HEK293 (cell line): ENCODE results near the gene TMEM259.

Experiments used
- CTCF ChIA-PET: fragments of 350-600 bp; formaldehyde crosslinking; extraction: SDS; loops from one replicate; lab custom pipeline; 2021; ENCODE audit warnings: antibody characterized with exemption; lab: Yijun Ruan, JAX
- POLR2A ChIA-PET: fragments of 300-600 bp; formaldehyde crosslinking; extraction: SDS; loops from one replicate; lab custom pipeline; 2020; ENCODE audit warnings: antibody characterized with exemption, inconsistent platforms; lab: Yijun Ruan, JAX
- H3K27ac ChIP-seq: fragments of 200-500 bp; sonication (Bioruptor generic); 2 replicates; pipeline ENCODE4 v1.5.1; 2014; ENCODE audit warnings: low read depth, low read length, control low read depth, inconsistent platforms; ENCODE audit errors: extremely low read depth
- H3K36me3 ChIP-seq, 2 experiments: fragments of 200-500 bp in 1 of 2; sonication (Bioruptor generic) in 1 of 2; 1 replicate in 1 of 2; 2 replicates in 1 of 2; pipeline ENCODE4 v1.5.1; 2014 to 2017; ENCODE audit warnings: inconsistent platforms in 2 of 2, low read length in 2 of 2; ENCODE audit not compliant: control insufficient read depth in 2 of 2, insufficient read depth in 1 of 2
- H3K4me1 ChIP-seq: fragments of 200-500 bp; sonication (Bioruptor generic); 2 replicates; pipeline ENCODE4 v1.5.1; 2014; ENCODE audit warnings: mild to moderate bottlenecking, low read length, inconsistent platforms; ENCODE audit not compliant: control insufficient read depth, insufficient read depth
- H3K4me3 ChIP-seq: 2 replicates; pipeline ENCODE4 v1.5.1; 2011; ENCODE audit warnings: low read depth, mild to moderate bottlenecking, control low read depth, low read length, moderate library complexity
- H3K9me3 ChIP-seq: fragments of 200-500 bp; sonication (Bioruptor generic); 2 replicates; pipeline ENCODE4 v1.5.1; 2014; ENCODE audit warnings: low read depth, low read length, inconsistent platforms; ENCODE audit not compliant: control insufficient read depth, insufficient read depth
- BCL11A ChIP-seq: fragments of 450-650 bp; formaldehyde crosslinking; IDR thresholded peaks from 2 replicates; pipeline ENCODE4 v1.5.1; 2016; ENCODE audit warnings: low read depth, missing biosample characterization, missing genetic modification characterization
- BCL11B ChIP-seq: fragments of 450-650 bp; formaldehyde crosslinking; IDR thresholded peaks from 2 replicates; pipeline ENCODE4 v1.5.1; 2016; ENCODE audit warnings: low read depth, missing biosample characterization, missing genetic modification characterization
- GLI4 ChIP-seq: fragments of 450-650 bp; formaldehyde crosslinking; IDR thresholded peaks from 2 replicates; pipeline ENCODE4 v1.5.1; 2016; ENCODE audit warnings: missing biosample characterization, missing genetic modification characterization
- INSM2 ChIP-seq: fragments of 450-650 bp; formaldehyde crosslinking; IDR thresholded peaks from 2 replicates; pipeline ENCODE4 v1.5.1; 2016; ENCODE audit warnings: missing biosample characterization, missing genetic modification characterization
- KLF10 ChIP-seq: fragments of 450-650 bp; IDR thresholded peaks from 2 replicates; pipeline ENCODE4 v1.5.1; 2018; ENCODE audit warnings: missing biosample characterization, mild to moderate bottlenecking, missing genetic modification characterization
- KLF8 ChIP-seq: fragments of 450-650 bp; formaldehyde crosslinking; IDR thresholded peaks from 2 replicates; pipeline ENCODE4 v1.5.1; 2016; ENCODE audit warnings: missing biosample characterization, missing genetic modification characterization
- KLF9 ChIP-seq: fragments of 450-650 bp; formaldehyde crosslinking; IDR thresholded peaks from 2 replicates; pipeline ENCODE4 v1.5.1; 2016; ENCODE audit warnings: missing biosample characterization, missing genetic modification characterization, low read depth
- OVOL3 ChIP-seq: fragments of 450-650 bp; formaldehyde crosslinking; IDR thresholded peaks from 2 replicates; pipeline ENCODE4 v1.5.1; 2016; ENCODE audit warnings: missing biosample characterization, missing genetic modification characterization
- PATZ1 ChIP-seq: fragments of 450-650 bp; formaldehyde crosslinking; IDR thresholded peaks from 2 replicates; pipeline ENCODE4 v1.5.1; 2016; ENCODE audit warnings: missing biosample characterization, missing genetic modification characterization
- TRIM28 ChIP-seq: IDR thresholded peaks from 2 replicates; pipeline ENCODE4 v1.6.1; 2011; ENCODE audit warnings: low read length, control low read depth, borderline replicate concordance
- WT1 ChIP-seq: fragments of 450-650 bp; formaldehyde crosslinking; IDR thresholded peaks from 2 replicates; pipeline ENCODE4 v1.5.1; 2016; ENCODE audit warnings: missing biosample characterization, missing genetic modification characterization
- ZBTB48 ChIP-seq: fragments of 450-650 bp; formaldehyde crosslinking; IDR thresholded peaks from 2 replicates; pipeline ENCODE4 v1.5.1; 2016; ENCODE audit warnings: missing biosample characterization, missing genetic modification characterization
- ZBTB49 ChIP-seq: fragments of 450-650 bp; formaldehyde crosslinking; IDR thresholded peaks from 2 replicates; pipeline ENCODE4 v1.5.1; 2016; ENCODE audit warnings: missing biosample characterization, missing genetic modification characterization, low read depth
- ZNF121 ChIP-seq: fragments of 450-650 bp; formaldehyde crosslinking; IDR thresholded peaks from 2 replicates; pipeline ENCODE4 v1.5.1; 2016; ENCODE audit warnings: missing biosample characterization, missing genetic modification characterization
- ZNF155 ChIP-seq: fragments of 450-650 bp; formaldehyde crosslinking; IDR thresholded peaks from 2 replicates; pipeline ENCODE4 v1.5.1; 2016; ENCODE audit warnings: missing biosample characterization, missing genetic modification characterization
- ZNF280C ChIP-seq: fragments of 450-650 bp; formaldehyde crosslinking; IDR thresholded peaks from 2 replicates; pipeline ENCODE4 v1.5.1; 2016; ENCODE audit warnings: missing biosample characterization, missing genetic modification characterization
- ZNF341 ChIP-seq: fragments of 450-650 bp; formaldehyde crosslinking; IDR thresholded peaks from 2 replicates; pipeline ENCODE4; 2016; ENCODE audit warnings: low read depth, missing biosample characterization, missing genetic modification characterization
- ZNF398 ChIP-seq: fragments of 450-650 bp; formaldehyde crosslinking; IDR thresholded peaks from 2 replicates; pipeline ENCODE4 v1.5.1; 2017; ENCODE audit warnings: missing biosample characterization, missing genetic modification characterization
- ZNF513 ChIP-seq: fragments of 450-650 bp; IDR thresholded peaks from 2 replicates; pipeline ENCODE4 v1.5.1; 2018; ENCODE audit warnings: missing biosample characterization, missing genetic modification characterization
- ZNF548 ChIP-seq: fragments of 450-650 bp; formaldehyde crosslinking; IDR thresholded peaks from 2 replicates; pipeline ENCODE4 v1.5.1; 2016; ENCODE audit warnings: missing biosample characterization, missing genetic modification characterization
- ZNF600 ChIP-seq: fragments of 450-650 bp; formaldehyde crosslinking; IDR thresholded peaks from 2 replicates; pipeline ENCODE4 v1.5.1; 2016; ENCODE audit warnings: missing biosample characterization, missing genetic modification characterization
- ZNF76 ChIP-seq: fragments of 450-650 bp; formaldehyde crosslinking; IDR thresholded peaks from 2 replicates; pipeline ENCODE4; 2016; ENCODE audit warnings: low read depth, missing biosample characterization, missing genetic modification characterization, borderline replicate concordance

TMEM259 gene

GRCh38 chr19:991932-992669 lies 28.8 kb downstream of the TMEM259 start (continued):
- peak; percentile 70; the same call in 1 of the 2 replicates for TF ChIP-seq PATZ1 (tag by site-specific recombination)
- no peak for TF ChIP-seq WT1 (tag by site-specific recombination)
- TF ChIP-seq, all 188 proteins: peak for 9

- ChIA-PET CTCF (interaction anchor here (0.6 to 1.1 kb wide), 3 partner anchors 96 to 253 kb away, joined by 3 read pairs; no protein-coding TSS in a partner anchor), POLR2A (interaction anchor here (0.5 kb wide), 1 partner anchor 18 kb away, joined by 3 read pairs; no protein-coding TSS in a partner anchor)
- H3K36me3 ChIP-seq = peaks cover 9 to 71% of the 10 kb centered on the region in 2 experiments; a peak in 2 of 3 replicates
- no peaks in the 10 kb centered on the region for H3K9me3 ChIP-seq
- H3K27ac ChIP-seq = no peak overlapping the region
- peaks cover 6% of the 10 kb centered on the region for H3K4me1 ChIP-seq
- H3K4me3 ChIP-seq = no peak overlapping the region
- TF ChIP-seq WT1 (tag by site-specific recombination) (no peak), ZNF76 (tag by site-specific recombination) (no peak), TRIM28 (no peak), KLF10 (tag by site-specific recombination) (no peak), ZNF341 (no peak), OVOL3 (tag by site-specific recombination) (no peak), BCL11A (tag by site-specific recombination) (peak; percentile 39; the same call in 1 of the 2 replicates), ZNF121 (no peak), ZNF155 (no peak), GLI4 (tag by site-specific recombination) (no peak), ZNF280C (tag by site-specific recombination) (no peak), ZNF548 (tag by site-specific recombination) (no peak), BCL11B (tag by site-specific recombination) (0 out of 2 replicates have a peak, but pooled peaks have one; percentile 6), ZBTB49 (no peak), ZNF398 (tag by site-specific recombination) (no peak), INSM2 (tag by site-specific recombination) (0 out of 2 replicates have a peak, but pooled peaks have one; percentile 16), ZBTB48 (tag by site-specific recombination) (no peak), KLF9 (tag by site-specific recombination) (peak; percentile 43; the same call in 1 of the 2 replicates), KLF8 (tag by site-specific recombination) (peak; percentile 67; the same call in 1 of the 2 replicates), ZNF513 (tag by site-specific recombination) (no peak), ZNF600 (tag by site-specific recombination) (peak; percentile 40; the same call in 1 of the 2 replicates)
These were observed 29.6 kb downstream of the TMEM259 start for GRCh38 chr19:991174-991931.
